Prostate gland (tissue), 2 donors: ENCODE measurements around the gene CHRD. TPM values are rescaled to one million over a fixed set of nuclear protein-coding genes. Genes with fewer than 3 reads are reported as not detected.

ENCODE experiments used
- DNase-seq: peaks from one replicate; pipeline ENCODE4 v3.0.0-alpha.2; 2019; ENCODE audit warnings: low spot score
- H3K27ac ChIP-seq, 2 donors: fragments of 200-600 bp; sonication (generic); 2 replicates each; pipeline ENCODE4 v1.5.1; 2017 to 2019
- H3K27me3 ChIP-seq: fragments of 200-600 bp; sonication (generic); replicated peaks from 2 replicates; pipeline ENCODE4 v1.5.1; 2019; ENCODE audit not compliant: insufficient read depth
- H3K36me3 ChIP-seq, 2 donors: fragments of 200-600 bp; sonication (generic); 1 replicate in 1 of 2; 2 replicates in 1 of 2; pipeline versions ENCODE4 v1.5.1 to v1.8.1; 2017 to 2019
- H3K4me1 ChIP-seq: fragments of 200-600 bp; sonication (generic); replicated peaks from 2 replicates; pipeline ENCODE4 v1.5.1; 2019
- H3K4me3 ChIP-seq, 2 donors: fragments of 200-600 bp; sonication (generic); 2 replicates each; pipeline ENCODE4 v1.5.1; 2017 to 2019
- H3K9me3 ChIP-seq: fragments of 200-600 bp; sonication (generic); 2 replicates; pipeline ENCODE4 v1.5.1; 2017
- POLR2A ChIP-seq: fragments of 450-650 bp; IDR thresholded peaks from one replicate; pipeline ENCODE4 v1.6.1; 2016; ENCODE audit warnings: antibody characterized with exemption, mild to moderate bottlenecking
- POLR2AphosphoS5 ChIP-seq: sonication (generic); formaldehyde crosslinking; IDR thresholded peaks from one replicate; pipeline ENCODE4 v1.6.1; 2017; ENCODE audit warnings: antibody characterized with exemption
- WGBS: methylation state at CpG from one replicate; pipeline ENCODE4 v1.1.5; 2018; 5-methylcytosine and 5-hydroxymethylcytosine counted together
- intact Hi-C: fragments of 100-400 bp; cut with DNase I; formaldehyde crosslinking; loops from one replicate; pipeline ENCODE4 v1.14.2; 2022
- total RNA-seq, 2 donors: library from RNA; depleted of rRNA; stranded (reverse); fragments of >200 nt; gene quantifications; one replicate each; pipeline ENCODE4 v1.1.0, GENCODE V29; 2016
- TF ChIP-seq, protein P1 (sequence below), 4 experiments: fragments of 200-600 bp in 2 of 4; fragments of 450-650 bp in 2 of 4; sonication (generic) in 2 of 4; IDR thresholded peaks; 1 replicate in 3 of 4; 2 replicates in 1 of 4; pipeline ENCODE4 v1.5.1; 2016 to 2019; ENCODE audit warnings: antibody characterized with exemption in 4 of 4, mild to moderate bottlenecking in 2 of 4, moderate library complexity in 2 of 4

CHRD gene
- total RNA-seq, 2 donors from 2014 or later: 2.5 to 8.0 TPM

GRCh38 chr3:184353546-184353941, 26.3 kb upstream of the CHRD start:
- no peak for DNase-seq
- H3K36me3 ChIP-seq: peaks cover 0 to 6% of the 10 kb centered on the region in 2 donors
- no peak for TF ChIP-seq POLR2A
- TF ChIP-seq, protein P1, sequence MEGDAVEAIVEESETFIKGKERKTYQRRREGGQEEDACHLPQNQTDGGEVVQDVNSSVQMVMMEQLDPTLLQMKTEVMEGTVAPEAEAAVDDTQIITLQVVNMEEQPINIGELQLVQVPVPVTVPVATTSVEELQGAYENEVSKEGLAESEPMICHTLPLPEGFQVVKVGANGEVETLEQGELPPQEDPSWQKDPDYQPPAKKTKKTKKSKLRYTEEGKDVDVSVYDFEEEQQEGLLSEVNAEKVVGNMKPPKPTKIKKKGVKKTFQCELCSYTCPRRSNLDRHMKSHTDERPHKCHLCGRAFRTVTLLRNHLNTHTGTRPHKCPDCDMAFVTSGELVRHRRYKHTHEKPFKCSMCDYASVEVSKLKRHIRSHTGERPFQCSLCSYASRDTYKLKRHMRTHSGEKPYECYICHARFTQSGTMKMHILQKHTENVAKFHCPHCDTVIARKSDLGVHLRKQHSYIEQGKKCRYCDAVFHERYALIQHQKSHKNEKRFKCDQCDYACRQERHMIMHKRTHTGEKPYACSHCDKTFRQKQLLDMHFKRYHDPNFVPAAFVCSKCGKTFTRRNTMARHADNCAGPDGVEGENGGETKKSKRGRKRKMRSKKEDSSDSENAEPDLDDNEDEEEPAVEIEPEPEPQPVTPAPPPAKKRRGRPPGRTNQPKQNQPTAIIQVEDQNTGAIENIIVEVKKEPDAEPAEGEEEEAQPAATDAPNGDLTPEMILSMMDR (IDR thresholded peaks at IDR 0.05): no peak
- no peak for TF ChIP-seq POLR2AphosphoS5
- no peak overlapping the region for H3K4me3 ChIP-seq
- H3K9me3 ChIP-seq: no peaks in the 10 kb centered on the region
- no peaks in the 10 kb centered on the region for H3K4me1 ChIP-seq
- H3K27me3 ChIP-seq: no peaks in the 10 kb centered on the region
- 98% methylated on average over 11 of the region's 11 CpGs for WGBS
- intact Hi-C loops: no loop called here
- H3K27ac ChIP-seq: no peak overlapping the region

DNA sequence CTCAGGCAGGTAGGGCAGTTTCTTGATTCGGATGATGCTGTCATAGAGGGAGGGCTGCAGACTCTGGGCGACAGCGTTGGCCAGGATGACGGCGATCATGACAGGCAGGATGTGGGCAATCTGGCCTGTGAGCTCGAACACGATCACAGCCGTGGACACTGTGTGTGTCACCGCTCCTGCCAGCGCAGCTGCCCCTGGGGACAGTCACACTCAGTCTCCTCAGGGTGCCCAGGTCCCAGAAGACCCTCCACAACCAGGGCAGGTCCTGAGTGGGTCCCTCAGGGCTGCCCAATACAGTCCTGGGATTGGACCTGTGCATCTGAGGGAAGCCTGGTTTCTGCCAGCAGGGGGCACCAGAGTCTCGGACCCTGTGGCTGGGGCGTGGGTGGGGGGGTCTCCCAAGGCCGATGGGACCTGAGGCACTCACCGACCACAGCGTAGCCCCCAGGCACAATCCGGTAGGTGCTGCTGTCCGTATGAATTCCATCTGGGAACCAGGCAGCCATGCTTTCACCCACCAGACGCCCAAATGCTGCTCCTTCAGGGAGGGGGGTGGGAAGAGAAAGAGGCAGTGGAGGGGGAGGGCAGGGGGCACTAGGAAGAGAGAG, 25.6 kb upstream of the CHRD start:
- H3K27ac ChIP-seq: no peak overlapping the region
- 75% methylated on average over 13 of the region's 18 CpGs for WGBS
- H3K4me1 ChIP-seq: no peaks in the 10 kb centered on the region
- H3K36me3 ChIP-seq: peaks cover 0 to 6% of the 10 kb centered on the region in 2 donors
- H3K27me3 ChIP-seq: no peaks in the 10 kb centered on the region
- no peaks in the 10 kb centered on the region for H3K9me3 ChIP-seq
- intact Hi-C loops: no loop called here
- DNase-seq: peak; percentile 27
- H3K4me3 ChIP-seq: no peak overlapping the region
- TF ChIP-seq, protein P1 (IDR thresholded peaks at IDR 0.05): peak; percentile 48 to 59 (median 52)
- no peak for TF ChIP-seq POLR2A

GRCh38 chr3:184354754-184355153, 25.1 kb upstream of the CHRD start:
- Histone ChIP-seq H3K27ac (no peak overlapping the region), H3K27me3 (no peaks in the 10 kb centered on the region), H3K4me1 (no peaks in the 10 kb centered on the region), H3K36me3 (peaks cover 0 to 6% of the 10 kb centered on the region in 2 donors), H3K9me3 (no peaks in the 10 kb centered on the region), H3K4me3 (no peak overlapping the region)
- TF ChIP-seq, protein P1 (IDR thresholded peaks at IDR 0.05): no peak
- TF ChIP-seq POLR2A: no peak
- TF ChIP-seq POLR2AphosphoS5: no peak
- no peak for DNase-seq
- intact Hi-C loops: no loop called here
- WGBS: 83% methylated on average over 8 of the region's 8 CpGs

DNA sequence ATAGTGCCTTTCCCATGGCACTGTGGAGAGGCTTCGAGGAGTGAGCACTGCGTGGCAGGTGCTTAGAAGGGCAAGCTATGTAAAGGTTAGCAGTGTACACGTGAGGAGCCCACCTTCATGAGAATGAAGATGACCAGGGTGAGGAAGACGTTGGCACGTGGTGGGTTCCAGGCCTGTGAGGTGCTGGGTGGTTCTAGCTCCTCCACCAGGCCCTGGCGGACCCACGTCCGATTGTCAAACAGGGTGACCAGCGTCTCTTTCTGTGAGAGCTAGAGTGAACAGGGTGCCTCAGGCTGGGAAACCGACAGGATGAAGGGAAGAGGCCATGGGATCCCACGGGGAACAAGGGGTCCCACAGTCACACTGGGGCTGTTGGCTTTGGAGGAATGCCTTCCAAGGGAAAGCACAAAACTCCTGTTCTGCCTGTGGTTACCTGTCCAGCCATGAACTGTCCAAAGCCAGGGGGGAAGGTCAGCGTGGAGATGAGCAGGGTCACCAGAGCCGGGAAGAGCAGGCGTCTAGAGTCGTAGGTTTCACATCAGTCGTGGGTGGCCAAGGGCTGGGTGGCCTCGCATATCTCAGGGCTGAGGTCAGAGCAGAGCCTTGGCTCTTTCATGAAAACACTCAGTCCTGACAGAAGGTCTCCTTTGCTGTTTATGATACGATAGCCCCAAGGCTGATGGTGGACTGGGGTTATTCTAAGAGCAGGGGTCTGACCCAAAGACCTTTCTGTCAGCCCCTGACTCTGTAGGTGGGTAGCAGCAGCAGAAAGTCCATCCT, 24.4 kb upstream of the CHRD start:
- WGBS: 82% methylated on average over 18 of the region's 18 CpGs
- no peaks in the 10 kb centered on the region for H3K9me3 ChIP-seq
- peaks cover 0 to 6% of the 10 kb centered on the region in 2 donors for H3K36me3 ChIP-seq
- TF ChIP-seq POLR2A (no peak), POLR2AphosphoS5 (no peak)
- TF ChIP-seq, protein P1 (IDR thresholded peaks at IDR 0.05): no peak
- no peaks in the 10 kb centered on the region for H3K4me1 ChIP-seq
- H3K4me3 ChIP-seq: no peak overlapping the region
- no peaks in the 10 kb centered on the region for H3K27me3 ChIP-seq
- no peak for DNase-seq
- H3K27ac ChIP-seq: no peak overlapping the region
- intact Hi-C loops: no loop called here
